Colon (tissue), 2 donors: ENCODE measurements around the gene TLX2.

Experiments used
- FAIRE-seq: peaks from 2 replicates; lab custom pipeline; 2012; peaks lifted over from hg19 to GRCh38; lab: Jason Lieb, UNC
- donor health status: control.
- donor health status: control.

TLX2 gene

GRCh38 chr2:74531666-74532065 lies 17.4 kb downstream of the TLX2 start:
- FAIRE-seq = no peak

GRCh38 chr2:74532222-74532621 lies 18.0 kb downstream of the TLX2 start:
- no peak for FAIRE-seq

- FAIRE-seq = no peak
Measured at GRCh38 chr2:74533464-74533863, 19.2 kb downstream of the TLX2 start.

GRCh38 chr2:74534411-74534810 lies 20.2 kb downstream of the TLX2 start:
- FAIRE-seq = no peak

GRCh38 chr2:74535440-74535965 lies 21.3 kb downstream of the TLX2 start:
- FAIRE-seq = no peak

GRCh38 chr2:74536166-74536950 lies 22.1 kb downstream of the TLX2 start:
- no peak for FAIRE-seq

- no peak for FAIRE-seq
Measured at GRCh38 chr2:74537140-74537539, 22.9 kb downstream of the TLX2 start.

GRCh38 chr2:74538881-74539339 lies 24.7 kb downstream of the TLX2 start:
- FAIRE-seq = no peak

GRCh38 chr2:74540291-74540690 lies 26.0 kb downstream of the TLX2 start:
- no peak for FAIRE-seq

- FAIRE-seq = no peak
Measured at GRCh38 chr2:74542978-74543377, 28.7 kb downstream of the TLX2 start.

GRCh38 chr2:74544634-74545033 lies 30.4 kb downstream of the TLX2 start:
- no peak for FAIRE-seq

- no peak for FAIRE-seq
Measured at GRCh38 chr2:74546004-74546403, 31.8 kb downstream of the TLX2 start.

GRCh38 chr2:74548285-74548899 lies 34.1 kb downstream of the TLX2 start:
- FAIRE-seq = no peak

GRCh38 chr2:74548900-74549826 lies 34.9 kb downstream of the TLX2 start:
- FAIRE-seq = no peak

- FAIRE-seq = no peak
Measured at GRCh38 chr2:74550231-74550630, 36.0 kb downstream of the TLX2 start.

- FAIRE-seq = no peak
Measured at GRCh38 chr2:74551530-74551929, 37.3 kb downstream of the TLX2 start.

- no peak for FAIRE-seq
Measured at GRCh38 chr2:74551942-74552913, 38.0 kb downstream of the TLX2 start.

GRCh38 chr2:74552914-74553811 lies 38.9 kb downstream of the TLX2 start:
- FAIRE-seq = no peak

- no peak for FAIRE-seq
Measured at GRCh38 chr2:74553892-74554819, 39.9 kb downstream of the TLX2 start, which contains the start of the genes DOK1 and LOXL3. Gene DOK1, plus strand, starts transcription at chr2:74554720. Its CDS starts 35 bp downstream, at chr2:74554755. Gene LOXL3, minus strand, starts transcription at chr2:74553942. Its CDS starts 1,308 bp downstream, at chr2:74552634.
